ENCODE results near the gene TANGO6.
"Not testable (repeated sequence)": the region's sequence is repeated elsewhere in the genome, so short reads cannot be mapped to it uniquely, and the experiment has no call there.

DNA sequence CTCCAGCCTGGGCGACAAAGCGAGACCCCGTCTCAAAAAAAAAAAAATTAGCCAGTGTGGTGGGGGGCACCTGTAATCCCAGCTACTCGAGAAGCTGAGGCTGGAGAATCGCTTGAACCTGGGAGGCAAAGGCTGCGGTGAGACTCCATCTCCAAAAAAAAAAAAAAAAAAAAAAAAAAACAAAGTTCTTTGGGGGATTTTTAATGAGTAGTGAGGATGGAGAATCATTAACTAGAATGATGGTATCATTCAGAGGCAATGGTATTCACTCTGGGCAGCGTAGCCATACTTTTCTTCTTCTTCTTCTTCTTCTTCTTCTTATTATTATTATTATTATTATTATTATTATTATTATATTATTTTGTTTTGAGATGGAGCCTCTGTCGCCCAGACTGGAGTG is 220.2 kb downstream of the TANGO6 start:
- TF ChIP-seq, protein P1, sequence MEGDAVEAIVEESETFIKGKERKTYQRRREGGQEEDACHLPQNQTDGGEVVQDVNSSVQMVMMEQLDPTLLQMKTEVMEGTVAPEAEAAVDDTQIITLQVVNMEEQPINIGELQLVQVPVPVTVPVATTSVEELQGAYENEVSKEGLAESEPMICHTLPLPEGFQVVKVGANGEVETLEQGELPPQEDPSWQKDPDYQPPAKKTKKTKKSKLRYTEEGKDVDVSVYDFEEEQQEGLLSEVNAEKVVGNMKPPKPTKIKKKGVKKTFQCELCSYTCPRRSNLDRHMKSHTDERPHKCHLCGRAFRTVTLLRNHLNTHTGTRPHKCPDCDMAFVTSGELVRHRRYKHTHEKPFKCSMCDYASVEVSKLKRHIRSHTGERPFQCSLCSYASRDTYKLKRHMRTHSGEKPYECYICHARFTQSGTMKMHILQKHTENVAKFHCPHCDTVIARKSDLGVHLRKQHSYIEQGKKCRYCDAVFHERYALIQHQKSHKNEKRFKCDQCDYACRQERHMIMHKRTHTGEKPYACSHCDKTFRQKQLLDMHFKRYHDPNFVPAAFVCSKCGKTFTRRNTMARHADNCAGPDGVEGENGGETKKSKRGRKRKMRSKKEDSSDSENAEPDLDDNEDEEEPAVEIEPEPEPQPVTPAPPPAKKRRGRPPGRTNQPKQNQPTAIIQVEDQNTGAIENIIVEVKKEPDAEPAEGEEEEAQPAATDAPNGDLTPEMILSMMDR (IDR thresholded peaks at IDR 0.05; ENCODE audit: borderline replicate concordance, extremely low read depth, low read length, poor library complexity, severe bottlenecking), result not testable (repeated sequence)
- not testable (repeated sequence) for TF ChIP-seq EZH2 (IDR thresholded peaks at IDR 0.05; ENCODE audit: borderline replicate concordance, low read depth, low read length, severe bottlenecking)

Measured in DND-41 (cell line).